ENCODE data around the gene SMOC2.
"Not testable (repeated sequence)": the region's sequence is repeated elsewhere in the genome, so short reads cannot be mapped to it uniquely, and the experiment has no call there.

The SMOC2 gene

GRCh38 chr6:168655462-168656152, 214.6 kb downstream of the SMOC2 start:
- no peak for DNase-seq (ENCODE audit: low read depth)

- no peak for DNase-seq (ENCODE audit: low read depth)
Observed at GRCh38 chr6:168658059-168658458, 217.1 kb downstream of the SMOC2 start.

GRCh38 chr6:168660400-168660945, 219.5 kb downstream of the SMOC2 start:
- DNase-seq (ENCODE audit: low read depth): no peak

GRCh38 chr6:168662301-168662936, 221.4 kb downstream of the SMOC2 start:
- DNase-seq (ENCODE audit: low read depth): no peak

- DNase-seq (ENCODE audit: low read depth): no peak
Observed at GRCh38 chr6:168663041-168663440, 222.1 kb downstream of the SMOC2 start.

- DNase-seq (ENCODE audit: low read depth): no peak
Observed at GRCh38 chr6:168664956-168665355, 224.0 kb downstream of the SMOC2 start.

GRCh38 chr6:168666170-168666569, 225.2 kb downstream of the SMOC2 start:
- DNase-seq (ENCODE audit: low read depth): no peak

GRCh38 chr6:168666699-168667427, 225.9 kb downstream of the SMOC2 start:
- no peak for DNase-seq (ENCODE audit: low read depth)

- DNase-seq (ENCODE audit: low read depth): no peak
Observed at GRCh38 chr6:168667428-168667805, 226.4 kb downstream of the SMOC2 start.

- no peak for DNase-seq (ENCODE audit: low read depth)
Observed at GRCh38 chr6:168670401-168670985, 229.5 kb downstream of the SMOC2 start.

GRCh38 chr6:168671028-168671862, 230.3 kb downstream of the SMOC2 start:
- DNase-seq (ENCODE audit: low read depth): no peak

GRCh38 chr6:168671863-168672546, 231.0 kb downstream of the SMOC2 start:
- no peak for DNase-seq (ENCODE audit: low read depth)

GRCh38 chr6:168674595-168674994, 233.6 kb downstream of the SMOC2 start:
- DNase-seq (ENCODE audit: low read depth): no peak

- DNase-seq (ENCODE audit: low read depth): no peak
Observed at GRCh38 chr6:168675375-168675774, 234.4 kb downstream of the SMOC2 start.

GRCh38 chr6:168675933-168676551, 235.1 kb downstream of the SMOC2 start:
- DNase-seq (ENCODE audit: low read depth): no peak

- no peak for DNase-seq (ENCODE audit: low read depth)
Observed at GRCh38 chr6:168676552-168677322, 235.8 kb downstream of the SMOC2 start.

- not testable (repeated sequence) for DNase-seq (ENCODE audit: low read depth)
Observed at GRCh38 chr6:168677323-168677781, 236.4 kb downstream of the SMOC2 start.

GRCh38 chr6:168678077-168678476, 237.1 kb downstream of the SMOC2 start:
- DNase-seq (ENCODE audit: low read depth): no peak

- DNase-seq (ENCODE audit: low read depth): no peak
Observed at GRCh38 chr6:168678588-168678987, 237.6 kb downstream of the SMOC2 start.

GRCh38 chr6:168681748-168682147, 240.8 kb downstream of the SMOC2 start:
- no peak for DNase-seq (ENCODE audit: low read depth)

Data from stimulated activated CD8-positive, alpha-beta memory T cell treated with anti-CD3 and anti-CD28 coated beads, Interleukin-4, amount 100 ng/mL, for 24 hours (primary cell).